ENCODE measurements around the gene APLP1. TPM values are rescaled to one million over a fixed set of nuclear protein-coding genes. Genes with fewer than 3 reads are reported as not detected.

Gene APLP1
- total RNA-seq, 1 experiment from 2014 or later = 18.3 TPM

- no peak overlapping the region for H3K4me3 ChIP-seq (ENCODE audit: insufficient read depth, low read depth, low read length)
- H3K36me3 ChIP-seq (replicated peaks; ENCODE audit: control insufficient read depth, insufficient read depth, low read length) = no peaks in the 10 kb centered on the region
- no peak for DNase-seq
- no peaks in the 10 kb centered on the region for H3K27me3 ChIP-seq (ENCODE audit: control insufficient read depth, insufficient read depth, low read length)
Observed at GRCh38 chr19:35913589-35913988, 45.2 kb downstream of the APLP1 start.

GRCh38 chr19:35915443-35915842 lies 47.1 kb downstream of the APLP1 start:
- Histone ChIP-seq H3K27me3 (ENCODE audit: control insufficient read depth, insufficient read depth, low read length) (no peaks in the 10 kb centered on the region), H3K4me3 (ENCODE audit: insufficient read depth, low read depth, low read length) (no peak overlapping the region), H3K36me3 (replicated peaks; ENCODE audit: control insufficient read depth, insufficient read depth, low read length) (no peaks in the 10 kb centered on the region)
- DNase-seq = no peak

- no peaks in the 10 kb centered on the region for H3K36me3 ChIP-seq (replicated peaks; ENCODE audit: control insufficient read depth, insufficient read depth, low read length)
- no peaks in the 10 kb centered on the region for H3K27me3 ChIP-seq (ENCODE audit: control insufficient read depth, insufficient read depth, low read length)
- DNase-seq = no peak
- no peak overlapping the region for H3K4me3 ChIP-seq (ENCODE audit: insufficient read depth, low read depth, low read length)
Observed at GRCh38 chr19:35919306-35919705, 50.9 kb downstream of the APLP1 start.

- no peak overlapping the region for H3K4me3 ChIP-seq (ENCODE audit: insufficient read depth, low read depth, low read length)
- no peaks in the 10 kb centered on the region for H3K36me3 ChIP-seq (replicated peaks; ENCODE audit: control insufficient read depth, insufficient read depth, low read length)
Observed at GRCh38 chr19:35921012-35921411, 52.6 kb downstream of the APLP1 start.

GRCh38 chr19:35925501-35925900 lies 57.1 kb downstream of the APLP1 start:
- H3K4me3 ChIP-seq (ENCODE audit: insufficient read depth, low read depth, low read length) = no peak overlapping the region
- no peaks in the 10 kb centered on the region for H3K27me3 ChIP-seq (ENCODE audit: control insufficient read depth, insufficient read depth, low read length)
- DNase-seq = no peak
- no peaks in the 10 kb centered on the region for H3K36me3 ChIP-seq (replicated peaks; ENCODE audit: control insufficient read depth, insufficient read depth, low read length)

More at GRCh38 chr19:35921012-35921411, 52.6 kb downstream of the APLP1 start:
- H3K27me3 ChIP-seq (ENCODE audit: control insufficient read depth, insufficient read depth, low read length) = no peaks in the 10 kb centered on the region
- no peak for DNase-seq

GRCh38 chr19:35928507-35928906 lies 60.1 kb downstream of the APLP1 start:
- no peaks in the 10 kb centered on the region for H3K27me3 ChIP-seq (ENCODE audit: control insufficient read depth, insufficient read depth, low read length)
- DNase-seq = no peak

More at GRCh38 chr19:35928507-35928906, 60.1 kb downstream of the APLP1 start:
- H3K4me3 ChIP-seq (ENCODE audit: insufficient read depth, low read depth, low read length) = no peak overlapping the region
- no peaks in the 10 kb centered on the region for H3K36me3 ChIP-seq (replicated peaks; ENCODE audit: control insufficient read depth, insufficient read depth, low read length)

Other genes with a start within 250 kb of the APLP1 start
- 75.0 and 81.4 TPM in 2 replicates for gene RBM42, start 239.5 kb upstream of the APLP1 start, total RNA-seq (2014; rRNA removed; shearing (Covaris generic))
- 0.35 and 0.81 TPM in 2 replicates for gene ETV2, start 226.8 kb upstream of the APLP1 start, total RNA-seq (2014; rRNA removed; shearing (Covaris generic))
- 500 and 605 TPM in 2 replicates for gene COX6B1, start 220.3 kb upstream of the APLP1 start, total RNA-seq (2014; rRNA removed; shearing (Covaris generic))
- 0.14 and 0.74 TPM in 2 replicates for gene UPK1A, start 202.1 kb upstream of the APLP1 start, total RNA-seq (2014; rRNA removed; shearing (Covaris generic))
- gene ZBTB32, start 164.0 kb upstream of the APLP1 start, total RNA-seq (2014; rRNA removed; shearing (Covaris generic)) = not detected in 2 replicates
- gene KMT2B, start 150.6 kb upstream of the APLP1 start, total RNA-seq (2014; rRNA removed; shearing (Covaris generic)) = 12.9 and 16.3 TPM in 2 replicates
- 11.5 and 15.2 TPM in 2 replicates for gene IGFLR1, start 126.1 kb upstream of the APLP1 start, total RNA-seq (2014; rRNA removed; shearing (Covaris generic))
- gene U2AF1L4, start 123.2 kb upstream of the APLP1 start, total RNA-seq (2014; rRNA removed; shearing (Covaris generic)) = 11.6 and 13.4 TPM in 2 replicates
- gene PSENEN, start 122.9 kb upstream of the APLP1 start, total RNA-seq (2014; rRNA removed; shearing (Covaris generic)) = 53.2 and 58.6 TPM in 2 replicates
- gene LIN37, start 120.0 kb upstream of the APLP1 start, total RNA-seq (2014; rRNA removed; shearing (Covaris generic)) = 5.0 and 17.2 TPM in 2 replicates
- 0.48 and 1.4 TPM in 2 replicates for gene HSPB6, start 111.5 kb upstream of the APLP1 start, total RNA-seq (2014; rRNA removed; shearing (Covaris generic))
- gene PROSER3, start 110.4 kb upstream of the APLP1 start, total RNA-seq (2014; rRNA removed; shearing (Covaris generic)) = 6.8 and 14.0 TPM in 2 replicates
- 3.7 and 6.4 TPM in 2 replicates for gene ARHGAP33, start 93.0 kb upstream of the APLP1 start, total RNA-seq (2014; rRNA removed; shearing (Covaris generic))
- gene PRODH2, start 55.7 kb upstream of the APLP1 start, total RNA-seq (2014; rRNA removed; shearing (Covaris generic)) = not detected in 2 replicates
- gene NPHS1, start 16.1 kb upstream of the APLP1 start, total RNA-seq (2014; rRNA removed; shearing (Covaris generic)) = not detected in 2 replicates
- gene KIRREL2, start 11.7 kb upstream of the APLP1 start, total RNA-seq (2014; rRNA removed; shearing (Covaris generic)) = 0.55 and 0.92 TPM in 2 replicates
- gene NFKBID, start 32.0 kb downstream of the APLP1 start, total RNA-seq (2014; rRNA removed; shearing (Covaris generic)) = 6.8 and 7.5 TPM in 2 replicates
- gene HCST, start 34.0 kb downstream of the APLP1 start, total RNA-seq (2014; rRNA removed; shearing (Covaris generic)) = 2.4 and 2.8 TPM in 2 replicates
- gene TYROBP, start 39.7 kb downstream of the APLP1 start, total RNA-seq (2014; rRNA removed; shearing (Covaris generic)) = not detected in 2 replicates
- 9.9 and 13.4 TPM in 2 replicates for gene LRFN3, start 67.8 kb downstream of the APLP1 start, total RNA-seq (2014; rRNA removed; shearing (Covaris generic))
- gene SDHAF1, start 126.6 kb downstream of the APLP1 start, total RNA-seq (2014; rRNA removed; shearing (Covaris generic)) = 32.9 and 41.9 TPM in 2 replicates
- gene SYNE4, start 140.2 kb downstream of the APLP1 start, total RNA-seq (2014; rRNA removed; shearing (Covaris generic)) = 14.4 and 27.0 TPM in 2 replicates
- gene ALKBH6, start 145.6 kb downstream of the APLP1 start, total RNA-seq (2014; rRNA removed; shearing (Covaris generic)) = 21.9 and 25.5 TPM in 2 replicates
- gene CLIP3, start 164.3 kb downstream of the APLP1 start, total RNA-seq (2014; rRNA removed; shearing (Covaris generic)) = 1.5 and 8.0 TPM in 2 replicates
- 2.9 and 5.4 TPM in 2 replicates for gene THAP8, start 185.7 kb downstream of the APLP1 start, total RNA-seq (2014; rRNA removed; shearing (Covaris generic))
- gene WDR62, start 186.3 kb downstream of the APLP1 start, total RNA-seq (2014; rRNA removed; shearing (Covaris generic)) = 27.0 and 35.1 TPM in 2 replicates
- gene OVOL3, start 242.6 kb downstream of the APLP1 start, total RNA-seq (2014; rRNA removed; shearing (Covaris generic)) = not detected in 2 replicates
- gene POLR2I, start 246.3 kb downstream of the APLP1 start, total RNA-seq (2014; rRNA removed; shearing (Covaris generic)) = 121 and 129 TPM in 2 replicates
- 179 and 202 TPM in 2 replicates for gene TBCB, start 246.9 kb downstream of the APLP1 start, total RNA-seq (2014; rRNA removed; shearing (Covaris generic))